GM21717 (cell line): ENCODE results near the gene AP4M1.

Experiments
- ATAC-seq: cut with Tn5 transposase; IDR thresholded peaks from one replicate; pipeline ENCODE4 v1.9.1; 2021; ENCODE audit warnings: mild to moderate bottlenecking, moderate library complexity; ENCODE audit not compliant: unreplicated experiment

The AP4M1 gene

GRCh38 chr7:100157334-100158228 is 56.1 kb downstream of the AP4M1 start:
- ATAC-seq, result no peak
